ENCODE data around the gene SLC4A7. TPM values are rescaled to one million over a fixed set of nuclear protein-coding genes. Genes with fewer than 3 reads are reported as not detected.

The SLC4A7 gene
- total and polyA plus RNA-seq, 4 experiments from 2014 or later = 12.7 to 103 (median 60.9) TPM

DNA sequence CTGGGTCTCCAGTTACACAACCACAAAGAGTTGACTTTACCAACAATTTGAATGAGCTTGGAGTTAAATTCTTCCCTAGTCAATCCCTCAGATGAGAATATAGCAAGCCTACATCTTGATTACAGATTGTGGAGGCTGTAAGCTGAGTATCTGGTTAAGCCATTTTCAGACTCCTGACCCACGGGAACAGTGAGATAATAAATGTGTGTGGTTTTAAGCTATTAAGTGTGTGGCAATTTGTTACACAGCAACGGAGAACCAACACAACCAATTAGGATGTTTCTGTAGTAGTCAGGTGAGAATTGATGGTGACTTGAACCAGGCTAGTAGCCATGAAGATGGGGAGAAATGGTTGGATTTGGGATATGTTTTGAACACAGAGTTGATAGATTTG is 37.7 kb upstream of the SLC4A7 start:
- Mint-ChIP-seq H3K27ac (no peak overlapping the region), H3K4me1 (peaks cover 0 to 1% (median under 1%) of the 10 kb centered on the region in 4 donors), H3K27me3 (no peaks in the 10 kb centered on the region), H3K9me3 (no peaks in the 10 kb centered on the region), H3K36me3 (no peaks in the 10 kb centered on the region), H3K4me3 (no peak overlapping the region)
- ChIA-PET CTCF (ENCODE audit: partially characterized antibody) (interaction anchor here (0.8 to 1.9 kb wide), 6 partner anchors 13 to 190 kb away, joined by 3 to 4 read pairs (median 3); no protein-coding TSS in a partner anchor), POLR2A (ENCODE audit: partially characterized antibody) (interaction anchor here (1.2 kb wide), 1 partner anchor 37 kb away, joined by 4 read pairs; the partner anchor contains the start of gene SLC4A7)
- Histone ChIP-seq H3K4me3 (ENCODE audit: low read length in 2 of 2) (no peak overlapping the region), H3K27me3 (ENCODE audit: insufficient read depth, low read length) (no peaks in the 10 kb centered on the region), H3K27ac (ENCODE audit: low read depth, low read length) (no peak overlapping the region), H3K9me3 (ENCODE audit: control insufficient read depth in 1 of 2, low read length in 2 of 2) (no peaks in the 10 kb centered on the region), H3K4me1 (ENCODE audit: insufficient read depth, low read length) (no peaks in the 10 kb centered on the region), H3K36me3 (ENCODE audit: insufficient read depth, low read length) (no peaks in the 10 kb centered on the region)
- intact Hi-C loops (cut with micrococcal nuclease) = no loop called here
- no peak for DNase-seq

DNA sequence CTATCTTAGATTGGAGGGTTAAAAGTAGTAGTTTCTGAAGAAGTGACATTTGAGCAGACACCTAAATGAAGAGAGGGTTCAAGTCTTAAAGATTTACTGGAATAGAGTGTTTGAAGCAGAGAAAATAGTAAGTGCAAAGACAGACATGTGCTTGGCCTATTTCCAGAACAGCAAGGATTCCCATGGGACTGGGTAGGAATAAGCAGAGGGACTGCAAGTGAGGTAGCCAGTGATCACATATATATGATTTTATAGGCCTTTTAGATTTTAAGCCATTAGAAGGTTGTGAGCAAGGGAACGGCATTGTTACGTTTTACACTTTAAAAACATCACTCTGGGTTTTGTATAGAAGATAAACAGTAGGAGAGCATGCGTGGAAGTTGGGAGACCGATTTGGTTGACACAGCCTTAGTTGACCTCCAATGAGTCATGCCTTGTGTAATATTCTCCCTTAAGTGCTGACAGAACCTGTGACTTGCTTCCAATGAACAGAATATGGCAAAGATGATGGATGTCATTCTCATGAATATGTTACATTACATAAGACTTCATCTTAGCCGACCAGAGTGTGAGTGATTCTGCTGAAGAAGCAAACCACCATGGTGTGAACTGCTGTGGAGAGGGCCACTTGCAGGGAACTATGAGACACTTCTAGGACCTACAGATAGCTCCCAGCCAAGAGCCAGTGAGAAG is 37.1 kb upstream of the SLC4A7 start:
- peak overlapping the region in 1 of 8 donors; percentile 17 for H3K4me3 Mint-ChIP-seq
- H3K36me3 ChIP-seq (ENCODE audit: insufficient read depth, low read length) = no peaks in the 10 kb centered on the region
- H3K4me1 ChIP-seq (ENCODE audit: insufficient read depth, low read length) = no peaks in the 10 kb centered on the region
- no peak for DNase-seq
- H3K27ac Mint-ChIP-seq = peak overlapping the region in 1 of 7 donors; percentile 12
- H3K9me3 Mint-ChIP-seq = no peaks in the 10 kb centered on the region
- no peaks in the 10 kb centered on the region for H3K27me3 Mint-ChIP-seq
- ChIA-PET CTCF (ENCODE audit: partially characterized antibody) (interaction anchor here (0.8 to 1.9 kb wide), 4 partner anchors 14 to 160 kb away, joined by 3 to 4 read pairs (median 3); no protein-coding TSS in a partner anchor), POLR2A (ENCODE audit: partially characterized antibody) (interaction anchor here (1.2 kb wide), 1 partner anchor 37 kb away, joined by 4 read pairs; the partner anchor contains the start of gene SLC4A7)
- no peaks in the 10 kb centered on the region for H3K4me1 Mint-ChIP-seq
- H3K9me3 ChIP-seq (ENCODE audit: control insufficient read depth in 1 of 2, low read length in 2 of 2) = no peaks in the 10 kb centered on the region
- no peak overlapping the region for H3K27ac ChIP-seq (ENCODE audit: low read depth, low read length)
- no peaks in the 10 kb centered on the region for H3K36me3 Mint-ChIP-seq
- no peak overlapping the region for H3K4me3 ChIP-seq (ENCODE audit: low read length in 2 of 2)
- H3K27me3 ChIP-seq (ENCODE audit: insufficient read depth, low read length) = no peaks in the 10 kb centered on the region
- intact Hi-C loops (cut with micrococcal nuclease) = no loop called here

DNA sequence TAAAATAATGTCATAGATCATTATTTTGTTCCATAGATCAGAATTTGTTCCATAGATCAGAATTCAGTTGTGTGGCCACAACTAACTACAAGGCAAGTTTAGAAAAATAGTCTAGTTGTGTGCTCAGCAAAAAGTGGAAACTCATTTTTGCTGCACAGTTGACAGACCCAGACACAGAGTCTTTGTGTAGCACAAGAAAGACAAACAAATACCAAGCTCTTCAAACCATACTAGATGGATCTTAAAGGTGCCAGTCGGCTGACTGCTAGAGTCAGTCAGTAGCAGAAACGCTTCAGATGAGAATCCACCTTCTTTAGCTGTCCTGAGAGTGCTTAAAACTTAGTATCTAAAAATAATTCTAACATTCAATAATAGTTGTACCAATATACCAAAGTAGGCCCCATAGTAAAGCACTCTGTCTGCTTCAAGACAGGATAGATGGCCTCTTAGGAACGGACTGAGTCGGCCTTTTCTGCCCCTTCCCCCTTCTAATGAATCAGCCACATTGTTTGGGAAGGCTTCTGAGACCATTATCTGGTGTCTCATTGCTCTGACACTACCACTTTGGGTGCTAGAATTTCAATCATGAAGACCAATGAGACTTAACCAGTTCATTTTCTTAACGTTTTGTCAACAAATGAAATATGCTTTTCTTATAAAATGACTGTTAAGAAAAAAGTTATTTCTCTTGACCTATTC is 27.7 kb upstream of the SLC4A7 start:
- H3K4me3 Mint-ChIP-seq = no peak overlapping the region
- H3K27me3 Mint-ChIP-seq = no peaks in the 10 kb centered on the region
- no peaks in the 10 kb centered on the region for H3K36me3 Mint-ChIP-seq
- Histone ChIP-seq H3K4me3 (ENCODE audit: low read length in 2 of 2) (no peak overlapping the region), H3K4me1 (ENCODE audit: insufficient read depth, low read length) (no peaks in the 10 kb centered on the region), H3K27ac (ENCODE audit: low read depth, low read length) (no peak overlapping the region), H3K36me3 (ENCODE audit: insufficient read depth, low read length) (no peaks in the 10 kb centered on the region), H3K27me3 (ENCODE audit: insufficient read depth, low read length) (no peaks in the 10 kb centered on the region), H3K9me3 (ENCODE audit: control insufficient read depth in 1 of 2, low read length in 2 of 2) (no peaks in the 10 kb centered on the region)
- peaks cover 0 to 2% (median 0%) of the 10 kb centered on the region in 4 donors for H3K4me1 Mint-ChIP-seq
- POLR2A ChIA-PET (ENCODE audit: partially characterized antibody) = no interaction called here
- intact Hi-C loops (cut with micrococcal nuclease) = no loop called here
- no peak overlapping the region for H3K27ac Mint-ChIP-seq
- CTCF ChIA-PET (ENCODE audit: partially characterized antibody) = no interaction called here
- DNase-seq = no peak
- no peaks in the 10 kb centered on the region for H3K9me3 Mint-ChIP-seq

DNA sequence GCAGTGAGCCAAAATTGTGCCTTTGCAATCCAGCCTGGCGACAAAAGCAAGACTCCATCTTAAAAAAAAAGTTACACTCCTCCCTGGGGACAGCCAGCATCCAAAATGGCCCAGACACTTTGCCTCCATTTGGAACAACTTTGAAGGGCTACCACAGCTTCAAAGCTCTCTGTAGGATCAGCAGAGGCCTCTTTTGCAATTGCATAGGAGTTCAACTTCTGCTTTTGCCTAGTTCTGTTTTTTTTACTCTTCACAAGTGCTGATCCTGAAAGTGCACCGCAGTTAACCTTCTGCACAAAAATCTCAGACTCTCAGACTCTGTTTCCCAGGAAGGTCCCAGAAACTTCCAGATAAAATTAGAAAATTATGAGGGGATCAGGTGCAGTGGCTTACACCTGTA is 25.2 kb upstream of the SLC4A7 start:
- no peak overlapping the region for H3K27ac ChIP-seq (ENCODE audit: low read depth, low read length)
- no peak overlapping the region for H3K4me3 ChIP-seq (ENCODE audit: low read length in 2 of 2)
- H3K9me3 Mint-ChIP-seq = no peaks in the 10 kb centered on the region
- CTCF ChIA-PET (ENCODE audit: partially characterized antibody) = no interaction called here
- H3K9me3 ChIP-seq (ENCODE audit: control insufficient read depth in 1 of 2, low read length in 2 of 2) = no peaks in the 10 kb centered on the region
- H3K4me1 ChIP-seq (ENCODE audit: insufficient read depth, low read length) = no peaks in the 10 kb centered on the region
- peaks cover 0 to 3% (median under 1%) of the 10 kb centered on the region in 4 donors for H3K4me1 Mint-ChIP-seq
- no peaks in the 10 kb centered on the region for H3K27me3 ChIP-seq (ENCODE audit: insufficient read depth, low read length)
- POLR2A ChIA-PET (ENCODE audit: partially characterized antibody) = no interaction called here
- intact Hi-C loops (cut with micrococcal nuclease) = no loop called here
- H3K36me3 Mint-ChIP-seq = no peaks in the 10 kb centered on the region
- H3K4me3 Mint-ChIP-seq = no peak overlapping the region
- no peak for DNase-seq
- H3K36me3 ChIP-seq (ENCODE audit: insufficient read depth, low read length) = no peaks in the 10 kb centered on the region
- no peaks in the 10 kb centered on the region for H3K27me3 Mint-ChIP-seq
- H3K27ac Mint-ChIP-seq = no peak overlapping the region

DNA sequence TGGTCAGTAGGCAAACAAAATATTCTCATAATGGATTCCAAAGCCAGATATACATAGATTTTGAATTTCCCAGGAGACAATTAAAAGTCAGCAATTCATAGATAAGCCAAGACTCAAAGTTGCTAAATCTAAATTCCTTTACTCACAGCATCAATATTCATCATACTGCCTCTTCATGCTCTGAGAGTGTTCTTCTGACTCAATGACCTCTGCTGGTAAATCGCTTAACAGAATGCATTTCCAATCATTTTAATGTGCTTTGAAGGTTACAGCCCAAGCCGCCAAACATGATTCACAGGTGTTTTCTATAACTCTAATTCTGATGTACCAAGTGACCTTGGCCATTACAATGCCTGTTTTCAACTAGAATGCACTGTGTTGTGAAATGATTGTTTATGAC is 24.2 kb upstream of the SLC4A7 start:
- intact Hi-C loops (cut with micrococcal nuclease) = no loop called here
- Histone ChIP-seq H3K4me3 (ENCODE audit: low read length in 2 of 2) (no peak overlapping the region), H3K27ac (ENCODE audit: low read depth, low read length) (no peak overlapping the region), H3K36me3 (ENCODE audit: insufficient read depth, low read length) (no peaks in the 10 kb centered on the region), H3K4me1 (ENCODE audit: insufficient read depth, low read length) (no peaks in the 10 kb centered on the region), H3K27me3 (ENCODE audit: insufficient read depth, low read length) (no peaks in the 10 kb centered on the region), H3K9me3 (ENCODE audit: control insufficient read depth in 1 of 2, low read length in 2 of 2) (no peaks in the 10 kb centered on the region)
- ChIA-PET CTCF (ENCODE audit: partially characterized antibody) (interaction anchor here (1.4 kb wide), 1 partner anchor 110 kb away, joined by 3 read pairs; no protein-coding TSS in a partner anchor), POLR2A (ENCODE audit: partially characterized antibody) (no interaction called here)
- DNase-seq = no peak
- H3K27ac Mint-ChIP-seq = peak overlapping the region in 1 of 7 donors; percentile 37
- H3K4me3 Mint-ChIP-seq = no peak overlapping the region
- peaks cover 0 to 3% (median under 1%) of the 10 kb centered on the region in 4 donors for H3K4me1 Mint-ChIP-seq
- H3K27me3 Mint-ChIP-seq = no peaks in the 10 kb centered on the region
- H3K9me3 Mint-ChIP-seq = no peaks in the 10 kb centered on the region
- no peaks in the 10 kb centered on the region for H3K36me3 Mint-ChIP-seq

DNA sequence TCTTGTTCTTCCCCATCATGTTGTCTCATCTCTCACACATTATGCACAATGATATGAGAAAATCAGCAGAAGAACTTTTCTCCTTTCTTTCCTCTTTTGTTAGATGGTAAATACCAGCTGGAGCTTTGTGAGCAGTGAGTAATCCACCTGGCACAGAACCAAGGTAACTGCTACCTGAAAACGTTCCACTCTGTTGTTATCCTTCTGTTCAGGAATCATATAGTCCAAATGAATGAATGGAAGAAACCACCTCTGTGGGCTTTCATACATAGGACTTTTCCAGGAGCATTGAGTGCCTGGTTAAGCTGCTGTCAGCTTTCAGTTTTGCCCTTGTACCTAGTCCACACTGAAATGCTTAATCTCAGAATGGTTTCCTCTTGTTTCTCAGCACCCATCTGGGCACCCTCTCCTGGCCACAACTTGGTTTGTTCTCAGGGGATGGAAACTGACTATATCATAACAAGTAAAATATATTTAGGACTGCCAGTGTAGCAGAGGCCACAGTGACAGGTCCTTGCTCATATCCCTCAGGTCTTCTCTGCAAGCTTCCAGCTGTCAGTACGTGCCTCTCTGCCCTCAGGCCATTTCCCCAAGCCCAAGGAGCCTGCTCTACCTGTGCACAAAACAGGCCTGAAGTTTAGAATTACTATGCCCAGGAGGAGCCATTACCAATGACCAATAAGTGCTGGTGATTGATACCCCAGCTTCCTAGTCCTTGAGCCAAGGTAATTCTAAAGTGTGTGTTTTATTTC is 23.5 kb upstream of the SLC4A7 start:
- Mint-ChIP-seq H3K27ac (peak overlapping the region in 1 of 7 donors; percentile 37), H3K4me3 (no peak overlapping the region), H3K36me3 (no peaks in the 10 kb centered on the region), H3K9me3 (no peaks in the 10 kb centered on the region), H3K27me3 (no peaks in the 10 kb centered on the region), H3K4me1 (peaks cover 0 to 3% (median under 1%) of the 10 kb centered on the region in 4 donors)
- Histone ChIP-seq H3K36me3 (ENCODE audit: insufficient read depth, low read length) (no peaks in the 10 kb centered on the region), H3K27ac (ENCODE audit: low read depth, low read length) (no peak overlapping the region), H3K9me3 (ENCODE audit: control insufficient read depth in 1 of 2, low read length in 2 of 2) (no peaks in the 10 kb centered on the region), H3K27me3 (ENCODE audit: insufficient read depth, low read length) (no peaks in the 10 kb centered on the region), H3K4me3 (ENCODE audit: low read length in 2 of 2) (no peak overlapping the region), H3K4me1 (ENCODE audit: insufficient read depth, low read length) (no peaks in the 10 kb centered on the region)
- ChIA-PET POLR2A (ENCODE audit: partially characterized antibody) (no interaction called here), CTCF (ENCODE audit: partially characterized antibody) (interaction anchor here (0.7 to 1.4 kb wide), 3 partner anchors 11 to 111 kb away, joined by 3 read pairs; no protein-coding TSS in a partner anchor)
- intact Hi-C loops (cut with micrococcal nuclease) = no loop called here
- no peak for DNase-seq

DNA sequence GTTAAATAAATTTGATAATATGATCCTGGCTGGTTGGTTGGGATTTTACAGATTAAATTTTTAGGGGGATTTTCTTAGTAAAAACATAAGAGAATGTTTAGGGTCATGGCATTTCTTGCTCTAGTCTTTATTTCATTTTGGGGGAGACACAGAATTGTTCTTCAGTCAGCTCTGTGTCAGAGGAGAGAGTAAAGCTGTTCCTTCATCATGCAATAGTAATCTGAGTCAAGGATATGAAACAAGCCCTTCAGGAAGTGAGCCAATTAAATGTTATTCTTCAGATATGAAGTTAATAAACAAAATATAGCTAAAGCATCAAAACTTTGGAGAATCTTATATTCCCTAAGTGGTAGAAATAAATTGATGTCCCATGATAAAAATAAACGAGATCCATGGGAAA is 22.9 kb upstream of the SLC4A7 start:
- Histone ChIP-seq H3K36me3 (ENCODE audit: insufficient read depth, low read length) (no peaks in the 10 kb centered on the region), H3K4me1 (ENCODE audit: insufficient read depth, low read length) (no peaks in the 10 kb centered on the region), H3K27me3 (ENCODE audit: insufficient read depth, low read length) (no peaks in the 10 kb centered on the region), H3K4me3 (ENCODE audit: low read length in 2 of 2) (no peak overlapping the region), H3K9me3 (ENCODE audit: control insufficient read depth in 1 of 2, low read length in 2 of 2) (no peaks in the 10 kb centered on the region), H3K27ac (ENCODE audit: low read depth, low read length) (no peak overlapping the region)
- DNase-seq = no peak
- H3K36me3 Mint-ChIP-seq = no peaks in the 10 kb centered on the region
- peaks cover 0 to 3% (median under 1%) of the 10 kb centered on the region in 4 donors for H3K4me1 Mint-ChIP-seq
- no peak overlapping the region for H3K4me3 Mint-ChIP-seq
- POLR2A ChIA-PET (ENCODE audit: partially characterized antibody) = no interaction called here
- no peaks in the 10 kb centered on the region for H3K27me3 Mint-ChIP-seq
- intact Hi-C loops (cut with micrococcal nuclease) = no loop called here
- no peaks in the 10 kb centered on the region for H3K9me3 Mint-ChIP-seq
- no peak overlapping the region for H3K27ac Mint-ChIP-seq
- CTCF ChIA-PET (ENCODE audit: partially characterized antibody) = interaction anchor here (0.7 to 1.4 kb wide), 3 partner anchors 10 to 112 kb away, joined by 3 read pairs; no protein-coding TSS in a partner anchor
